Neural cell (in vitro differentiated cells): ENCODE data around the gene PPIB. TPM values are rescaled to one million over a fixed set of nuclear protein-coding genes. Genes with fewer than 3 reads are reported as not detected.

Source experiments
- H2AFZ ChIP-seq: fragments of 200-600, 300-800 bp; sonication (generic), shearing (Covaris generic); 2 replicates; pipeline ENCODE4 v1.6.0; 2014; ENCODE audit warnings: low read depth, mild to moderate bottlenecking, antibody characterized with exemption, low read length, moderate library complexity
- H3F3A ChIP-seq: fragments of 200-600 bp; shearing (Covaris generic); 2 replicates; pipeline ENCODE4 v1.6.1; 2016; ENCODE audit warnings: mild to moderate bottlenecking, moderate library complexity, mixed read lengths, antibody characterized with exemption, low read length; ENCODE audit not compliant: insufficient read depth, poor library complexity, severe bottlenecking
- H3K27ac ChIP-seq: fragments of 200-600, 300-800 bp; sonication (generic), shearing (Covaris generic); 2 replicates; pipeline ENCODE4 v1.5.1; 2014; ENCODE audit warnings: mild to moderate bottlenecking, low read length, moderate library complexity
- H3K27me3 ChIP-seq: fragments of 300-800, 200-600 bp; sonication (generic), shearing (Covaris generic); 2 replicates; pipeline ENCODE4 v1.6.0; 2014; ENCODE audit warnings: mild to moderate bottlenecking, low read depth, low read length, moderate library complexity; ENCODE audit not compliant: insufficient read depth
- H3K36me3 ChIP-seq: fragments of 300-800, 200-600 bp; sonication (generic), shearing (Covaris generic); 2 replicates; pipeline ENCODE4 v1.5.1; 2014; ENCODE audit warnings: mild to moderate bottlenecking, antibody characterized with exemption, low read length, moderate library complexity; ENCODE audit not compliant: insufficient read depth
- H3K4me2 ChIP-seq: fragments of 300-800, 200-600 bp; sonication (generic), shearing (Covaris generic); 2 replicates; pipeline ENCODE4 v1.6.0; 2014; ENCODE audit warnings: mild to moderate bottlenecking, low read length
- H3K4me3 ChIP-seq: fragments of 300-800, 200-600 bp; sonication (generic), shearing (Covaris generic); 2 replicates; pipeline ENCODE4 v1.5.1; 2014; ENCODE audit warnings: mild to moderate bottlenecking, low read length, moderate library complexity
- H3K79me2 ChIP-seq: fragments of 200-600 bp; shearing (Covaris generic); replicated peaks from 2 replicates; pipeline ENCODE4 v1.6.0; 2014; ENCODE audit warnings: mild to moderate bottlenecking, low read length, moderate library complexity; ENCODE audit not compliant: insufficient read depth
- H3K9ac ChIP-seq: fragments of 300-800, 200-600 bp; sonication (generic), shearing (Covaris generic); 2 replicates; pipeline ENCODE4 v1.6.1; 2016; ENCODE audit warnings: mild to moderate bottlenecking, low read length, mixed read lengths
- H3K9me2 ChIP-seq: fragments of 200-600 bp; shearing (Covaris generic); 2 replicates; pipeline ENCODE4 v1.6.1; 2016; ENCODE audit warnings: mild to moderate bottlenecking, low read length, mixed read lengths; ENCODE audit not compliant: insufficient read depth
- H3K9me3 ChIP-seq: fragments of 200-600, 300-800 bp; sonication (generic), shearing (Covaris generic); 2 replicates; pipeline ENCODE4 v1.6.1; 2016; ENCODE audit warnings: mild to moderate bottlenecking, mixed run types, low read length, moderate library complexity, mixed read lengths
- H4K20me1 ChIP-seq: fragments of 200-600 bp; shearing (Covaris generic); 2 replicates; pipeline ENCODE4 v1.6.1; 2016; ENCODE audit warnings: mild to moderate bottlenecking, mixed run types; ENCODE audit not compliant: insufficient read depth
- EP300 ChIP-seq: fragments of 450-650 bp; conservative IDR thresholded peaks from 2 replicates; pipeline ENCODE4 v1.6.1; 2014; ENCODE audit warnings: antibody characterized with exemption, mild to moderate bottlenecking, moderate library complexity; ENCODE audit not compliant: poor library complexity, severe bottlenecking
- EZH2 ChIP-seq: fragments of 200-600, 300-800 bp; shearing (Covaris generic), sonication (generic); IDR thresholded peaks from 2 replicates; pipeline ENCODE4 v1.6.1; 2014; ENCODE audit warnings: antibody characterized with exemption, low read length, borderline replicate concordance, mild to moderate bottlenecking; ENCODE audit not compliant: insufficient read depth, poor library complexity, severe bottlenecking
- MXI1 ChIP-seq: fragments of 450-650 bp; conservative IDR thresholded peaks from 2 replicates; pipeline ENCODE4 v1.6.1; 2014; ENCODE audit warnings: antibody characterized with exemption, mild to moderate bottlenecking; ENCODE audit not compliant: poor library complexity, severe bottlenecking
- POLR2AphosphoS5 ChIP-seq: IDR thresholded peaks from 2 replicates; pipeline ENCODE4 v1.6.1; 2012
- RAD21 ChIP-seq: fragments of 450-650 bp; conservative IDR thresholded peaks from 2 replicates; pipeline ENCODE4 v1.6.1; 2014; ENCODE audit warnings: antibody characterized with exemption, mild to moderate bottlenecking, moderate library complexity
- SMC3 ChIP-seq: fragments of 450-650 bp; conservative IDR thresholded peaks from 2 replicates; pipeline ENCODE4 v1.6.1; 2014; ENCODE audit warnings: antibody characterized with exemption, mild to moderate bottlenecking, moderate library complexity; ENCODE audit not compliant: poor library complexity
- TAF1 ChIP-seq: IDR thresholded peaks from 2 replicates; pipeline ENCODE4 v1.6.1; 2012; ENCODE audit warnings: low read depth
- polyA plus RNA-seq: library from polyadenylated mRNA; depleted of rRNA; stranded (reverse); fragments of >200 nt; gene quantifications from 2 replicates; pipeline ENCODE4 v1.2.3, GENCODE V29; 2014
- TF ChIP-seq, protein P1 (sequence below): IDR thresholded peaks from 2 replicates; pipeline ENCODE4 v1.6.1; 2012; ENCODE audit warnings: borderline replicate concordance
- TF ChIP-seq, protein P2 (sequence below): fragments of 450-650 bp; IDR thresholded peaks from 2 replicates; pipeline ENCODE4 v1.5.1; 2014; ENCODE audit warnings: antibody characterized with exemption, mild to moderate bottlenecking, moderate library complexity; ENCODE audit not compliant: poor library complexity, severe bottlenecking

The PPIB gene
- polyA plus RNA-seq, 1 donor from 2014 or later, result 206 TPM

GRCh38 chr15:64136347-64136746 is 26.5 kb downstream of the PPIB start:
- H3K27me3 ChIP-seq, result no peaks in the 10 kb centered on the region
- peaks cover 11% of the 10 kb centered on the region for H3K36me3 ChIP-seq
- H3K9me3 ChIP-seq, result no peaks in the 10 kb centered on the region
- no peaks in the 10 kb centered on the region for H3F3A ChIP-seq
- no peak overlapping the region for H3K4me2 ChIP-seq
- H3K27ac ChIP-seq, result no peak overlapping the region
- no peaks in the 10 kb centered on the region for H3K79me2 ChIP-seq
- no peak overlapping the region for H3K9ac ChIP-seq
- H3K9me2 ChIP-seq, result no peaks in the 10 kb centered on the region
- H3K4me3 ChIP-seq, result no peak overlapping the region
- no peak overlapping the region for H2AFZ ChIP-seq
- no peaks in the 10 kb centered on the region for H4K20me1 ChIP-seq
- TF ChIP-seq RAD21, result no peak
- TF ChIP-seq, protein P1, sequence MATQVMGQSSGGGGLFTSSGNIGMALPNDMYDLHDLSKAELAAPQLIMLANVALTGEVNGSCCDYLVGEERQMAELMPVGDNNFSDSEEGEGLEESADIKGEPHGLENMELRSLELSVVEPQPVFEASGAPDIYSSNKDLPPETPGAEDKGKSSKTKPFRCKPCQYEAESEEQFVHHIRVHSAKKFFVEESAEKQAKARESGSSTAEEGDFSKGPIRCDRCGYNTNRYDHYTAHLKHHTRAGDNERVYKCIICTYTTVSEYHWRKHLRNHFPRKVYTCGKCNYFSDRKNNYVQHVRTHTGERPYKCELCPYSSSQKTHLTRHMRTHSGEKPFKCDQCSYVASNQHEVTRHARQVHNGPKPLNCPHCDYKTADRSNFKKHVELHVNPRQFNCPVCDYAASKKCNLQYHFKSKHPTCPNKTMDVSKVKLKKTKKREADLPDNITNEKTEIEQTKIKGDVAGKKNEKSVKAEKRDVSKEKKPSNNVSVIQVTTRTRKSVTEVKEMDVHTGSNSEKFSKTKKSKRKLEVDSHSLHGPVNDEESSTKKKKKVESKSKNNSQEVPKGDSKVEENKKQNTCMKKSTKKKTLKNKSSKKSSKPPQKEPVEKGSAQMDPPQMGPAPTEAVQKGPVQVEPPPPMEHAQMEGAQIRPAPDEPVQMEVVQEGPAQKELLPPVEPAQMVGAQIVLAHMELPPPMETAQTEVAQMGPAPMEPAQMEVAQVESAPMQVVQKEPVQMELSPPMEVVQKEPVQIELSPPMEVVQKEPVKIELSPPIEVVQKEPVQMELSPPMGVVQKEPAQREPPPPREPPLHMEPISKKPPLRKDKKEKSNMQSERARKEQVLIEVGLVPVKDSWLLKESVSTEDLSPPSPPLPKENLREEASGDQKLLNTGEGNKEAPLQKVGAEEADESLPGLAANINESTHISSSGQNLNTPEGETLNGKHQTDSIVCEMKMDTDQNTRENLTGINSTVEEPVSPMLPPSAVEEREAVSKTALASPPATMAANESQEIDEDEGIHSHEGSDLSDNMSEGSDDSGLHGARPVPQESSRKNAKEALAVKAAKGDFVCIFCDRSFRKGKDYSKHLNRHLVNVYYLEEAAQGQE, result no peak
- TF ChIP-seq, protein P2, sequence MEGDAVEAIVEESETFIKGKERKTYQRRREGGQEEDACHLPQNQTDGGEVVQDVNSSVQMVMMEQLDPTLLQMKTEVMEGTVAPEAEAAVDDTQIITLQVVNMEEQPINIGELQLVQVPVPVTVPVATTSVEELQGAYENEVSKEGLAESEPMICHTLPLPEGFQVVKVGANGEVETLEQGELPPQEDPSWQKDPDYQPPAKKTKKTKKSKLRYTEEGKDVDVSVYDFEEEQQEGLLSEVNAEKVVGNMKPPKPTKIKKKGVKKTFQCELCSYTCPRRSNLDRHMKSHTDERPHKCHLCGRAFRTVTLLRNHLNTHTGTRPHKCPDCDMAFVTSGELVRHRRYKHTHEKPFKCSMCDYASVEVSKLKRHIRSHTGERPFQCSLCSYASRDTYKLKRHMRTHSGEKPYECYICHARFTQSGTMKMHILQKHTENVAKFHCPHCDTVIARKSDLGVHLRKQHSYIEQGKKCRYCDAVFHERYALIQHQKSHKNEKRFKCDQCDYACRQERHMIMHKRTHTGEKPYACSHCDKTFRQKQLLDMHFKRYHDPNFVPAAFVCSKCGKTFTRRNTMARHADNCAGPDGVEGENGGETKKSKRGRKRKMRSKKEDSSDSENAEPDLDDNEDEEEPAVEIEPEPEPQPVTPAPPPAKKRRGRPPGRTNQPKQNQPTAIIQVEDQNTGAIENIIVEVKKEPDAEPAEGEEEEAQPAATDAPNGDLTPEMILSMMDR, result no peak
- no peak for TF ChIP-seq MXI1
- no peak for TF ChIP-seq EP300
- no peak for TF ChIP-seq TAF1
- no peak for TF ChIP-seq POLR2AphosphoS5
- TF ChIP-seq SMC3, result no peak
- no peak for TF ChIP-seq EZH2

DNA sequence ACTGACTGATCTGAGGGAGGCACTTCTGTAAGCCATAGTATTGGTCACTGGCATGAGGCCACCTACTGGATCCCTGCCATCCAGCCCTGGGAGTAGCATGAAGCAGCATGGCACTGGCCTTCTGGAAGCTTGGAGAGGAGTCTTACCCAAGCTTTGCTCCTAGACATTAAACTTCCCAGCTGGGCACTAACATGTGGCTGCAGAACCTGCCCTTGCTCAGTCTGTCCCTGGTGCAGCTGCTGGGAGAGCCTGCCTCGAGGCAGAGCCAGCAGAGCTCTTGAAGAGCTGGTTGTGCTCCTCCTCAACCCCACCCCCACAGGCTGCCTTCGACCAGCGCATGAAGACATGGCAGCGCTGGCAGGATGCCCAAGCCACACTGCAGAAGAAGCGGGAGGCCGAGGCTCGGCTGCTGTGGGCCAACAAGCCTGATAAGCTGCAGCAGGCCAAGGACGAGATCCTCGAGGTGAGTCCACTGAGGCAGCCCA is 28.4 kb downstream of the PPIB start:
- peaks cover 11% of the 10 kb centered on the region for H3K36me3 ChIP-seq
- H3K9me2 ChIP-seq, result no peaks in the 10 kb centered on the region
- H3K4me2 ChIP-seq, result no peak overlapping the region
- H3K79me2 ChIP-seq, result no peaks in the 10 kb centered on the region
- H3F3A ChIP-seq, result no peaks in the 10 kb centered on the region
- TF ChIP-seq RAD21 (no peak), MXI1 (no peak)
- TF ChIP-seq, protein P1, result no peak
- H3K9me3 ChIP-seq, result no peaks in the 10 kb centered on the region
- no peaks in the 10 kb centered on the region for H4K20me1 ChIP-seq
- no peak overlapping the region for H2AFZ ChIP-seq
- H3K27ac ChIP-seq, result no peak overlapping the region
- H3K4me3 ChIP-seq, result no peak overlapping the region
- H3K9ac ChIP-seq, result no peak overlapping the region
- H3K27me3 ChIP-seq, result no peaks in the 10 kb centered on the region
